Measurements from ENCODE around the gene RAC3.

- TF ChIP-seq CTCF (IDR thresholded peaks at IDR 0.05 in 4 of 5, conservative IDR thresholded peaks at IDR 0.05 in 1 of 5) (no peak), POLR2A (IDR thresholded peaks at IDR 0.05) (no peak)
Observed at GRCh38 chr17:82050152-82050760, 18.8 kb downstream of the RAC3 start.

All from gastrocnemius medialis (tissue), 4 donors.